Measurements from ENCODE around the gene HECTD3.
"Not testable (repeated sequence)": the region's sequence is repeated elsewhere in the genome, so short reads cannot be mapped to it uniquely, and the experiment has no call there.

Gene HECTD3

GRCh38 chr1:44985747-44986359 lies 25.3 kb downstream of the HECTD3 start:
- DNase-seq (ENCODE audit: low read depth) = no peak

- not testable (repeated sequence) for DNase-seq (ENCODE audit: low read depth)
Observed at GRCh38 chr1:44977372-44977771, 33.8 kb downstream of the HECTD3 start.

GRCh38 chr1:44976252-44976651 lies 34.9 kb downstream of the HECTD3 start:
- DNase-seq (ENCODE audit: low read depth) = no peak

- no peak for DNase-seq (ENCODE audit: low read depth)
Observed at GRCh38 chr1:44973645-44974044, 37.5 kb downstream of the HECTD3 start.

- no peak for DNase-seq (ENCODE audit: low read depth)
Observed at GRCh38 chr1:44970317-44970716, 40.8 kb downstream of the HECTD3 start.

GRCh38 chr1:44964396-44964795 lies 46.7 kb downstream of the HECTD3 start:
- no peak for DNase-seq (ENCODE audit: low read depth)

GRCh38 chr1:44962729-44963128 lies 48.4 kb downstream of the HECTD3 start:
- DNase-seq (ENCODE audit: low read depth) = no peak

GRCh38 chr1:44962022-44962421 lies 49.1 kb downstream of the HECTD3 start:
- not testable (repeated sequence) for DNase-seq (ENCODE audit: low read depth)

GRCh38 chr1:44957566-44957965 lies 53.6 kb downstream of the HECTD3 start:
- DNase-seq (ENCODE audit: low read depth) = peak; percentile 17

- DNase-seq (ENCODE audit: low read depth) = not testable (repeated sequence)
Observed at GRCh38 chr1:44956077-44956476, 55.0 kb downstream of the HECTD3 start.

Data from GM04504 (cell line).